COR-L47 (cell line): Measurements from ENCODE around the gene TEKT3.

Source experiments
- DNase-seq: peaks from one replicate; lab custom pipeline; 2025; lab: John Stamatoyannopoulos, UW

Gene TEKT3

DNA sequence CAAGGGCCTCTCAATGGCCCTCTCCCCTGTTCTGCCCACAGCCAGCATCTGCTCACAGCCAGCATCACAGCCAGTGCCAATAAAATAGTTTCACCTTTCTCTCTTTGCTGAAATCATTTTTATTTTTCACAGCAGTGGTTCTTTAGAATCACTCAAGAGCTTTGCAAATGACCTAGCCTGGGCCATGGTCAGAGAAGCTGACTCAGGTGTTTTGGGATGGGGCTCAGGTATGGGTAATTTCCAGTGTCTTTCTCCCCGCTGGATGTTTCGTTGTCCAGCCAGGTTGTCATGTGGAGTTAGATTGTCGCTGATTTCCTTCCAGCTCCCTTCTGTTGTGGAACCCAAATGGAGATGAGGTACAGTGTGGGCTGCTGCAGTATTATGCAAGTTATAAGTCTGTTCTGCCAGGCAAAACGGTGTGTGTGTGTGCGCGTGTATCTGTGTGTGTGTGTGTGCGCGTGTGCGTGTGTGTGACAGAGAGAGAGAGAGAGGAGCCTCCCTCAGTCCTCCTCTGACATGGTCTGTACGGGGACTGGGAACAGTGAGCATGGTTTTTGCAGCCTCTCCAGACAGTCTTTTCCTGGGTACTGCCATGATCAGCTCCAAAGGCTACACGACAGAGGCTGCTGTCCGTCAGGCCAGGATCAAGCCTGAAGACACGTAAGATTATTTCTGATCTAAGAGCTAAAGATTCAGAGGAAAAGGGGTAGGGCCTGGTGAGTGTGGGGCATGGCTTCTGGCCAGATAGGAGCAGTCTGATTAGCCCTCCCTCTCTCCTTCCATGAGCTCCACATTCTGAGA, 74.9 kb downstream of the TEKT3 start:
- DNase-seq: no peak

DNA sequence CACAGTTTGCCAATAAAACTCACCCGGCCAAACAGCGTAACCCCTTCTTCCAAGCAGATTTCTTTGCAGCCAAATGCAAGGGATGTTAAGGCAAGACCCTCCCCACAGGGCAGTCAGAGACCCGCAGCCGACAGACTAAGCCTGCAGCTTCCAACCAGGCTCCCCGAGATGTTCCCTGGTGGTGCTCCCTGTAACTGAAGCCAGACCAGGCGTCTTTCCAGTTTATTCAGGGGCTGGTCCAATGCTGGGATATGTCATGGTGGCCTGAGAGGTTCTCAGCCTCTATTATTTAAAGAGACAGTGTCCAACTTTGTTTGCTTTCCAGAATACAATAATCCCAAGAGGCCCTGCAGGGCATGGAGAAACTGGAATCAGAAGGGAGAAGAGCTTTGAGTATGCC, 76.3 kb downstream of the TEKT3 start, which contains the start of gene PMP22:
Gene PMP22 (minus strand): TSS at position 196 of the 400 bp plus-strand sequence. CDS start 4,599 bp downstream, outside the sequence.
- DNase-seq: no peak

DNA sequence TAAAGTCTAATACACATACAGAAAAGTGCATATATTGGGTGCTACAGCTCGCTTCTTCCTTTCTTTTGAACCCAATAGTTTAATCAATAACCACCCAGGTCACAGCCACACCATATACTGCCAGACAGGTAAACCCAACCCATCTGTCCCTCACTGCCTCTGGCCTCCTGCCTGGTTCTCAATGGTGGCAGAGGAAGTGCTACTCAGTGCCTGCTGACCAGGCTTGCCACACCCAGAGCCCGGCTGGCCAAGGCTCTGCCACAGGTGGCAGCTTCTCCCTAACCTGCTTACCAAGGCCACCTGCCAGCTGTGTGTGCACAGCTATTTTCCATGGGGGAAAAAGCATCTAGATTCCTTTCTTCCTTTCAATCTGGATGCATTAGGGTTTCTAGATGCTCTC, 76.9 kb downstream of the TEKT3 start:
- DNase-seq: no peak

DNA sequence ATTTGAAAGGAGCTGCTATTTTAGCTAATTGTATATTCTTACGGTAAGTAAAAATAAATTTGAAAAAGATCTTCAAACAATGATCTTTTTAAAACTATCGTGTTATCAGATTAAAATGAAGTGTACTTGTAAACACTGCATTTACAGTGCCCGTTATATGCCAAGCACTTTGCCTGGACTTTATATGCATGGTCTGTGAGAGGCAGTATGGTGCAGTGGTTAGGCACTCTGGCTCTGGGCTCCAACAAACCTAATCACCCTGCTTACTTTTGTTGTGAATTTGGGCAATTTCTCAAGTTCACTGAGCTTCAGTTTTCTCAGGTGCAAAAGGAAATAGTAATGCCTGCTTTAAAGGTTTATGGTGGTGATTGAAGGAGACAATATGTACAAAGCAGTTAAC, 77.7 kb downstream of the TEKT3 start:
- no peak for DNase-seq

DNA sequence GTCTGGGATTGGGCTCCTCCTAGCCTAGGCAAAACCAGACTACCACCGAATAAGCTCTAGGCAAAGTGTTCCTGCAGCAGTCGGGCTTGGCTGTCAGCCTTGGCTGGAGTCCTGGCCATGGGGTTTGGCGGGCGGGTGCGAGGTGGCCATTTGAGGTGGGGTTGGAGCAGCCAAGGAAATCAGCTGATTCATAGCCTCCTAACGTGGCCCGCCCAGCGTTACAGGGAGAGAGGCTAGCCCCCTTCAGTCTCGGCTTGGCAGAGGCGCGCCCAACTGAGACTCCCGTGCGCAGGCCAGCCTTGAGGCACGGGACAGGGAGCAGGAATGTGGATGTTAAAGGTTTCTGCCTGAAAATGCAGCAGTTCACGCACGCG, 78.2 kb downstream of the TEKT3 start:
- no peak for DNase-seq

DNA sequence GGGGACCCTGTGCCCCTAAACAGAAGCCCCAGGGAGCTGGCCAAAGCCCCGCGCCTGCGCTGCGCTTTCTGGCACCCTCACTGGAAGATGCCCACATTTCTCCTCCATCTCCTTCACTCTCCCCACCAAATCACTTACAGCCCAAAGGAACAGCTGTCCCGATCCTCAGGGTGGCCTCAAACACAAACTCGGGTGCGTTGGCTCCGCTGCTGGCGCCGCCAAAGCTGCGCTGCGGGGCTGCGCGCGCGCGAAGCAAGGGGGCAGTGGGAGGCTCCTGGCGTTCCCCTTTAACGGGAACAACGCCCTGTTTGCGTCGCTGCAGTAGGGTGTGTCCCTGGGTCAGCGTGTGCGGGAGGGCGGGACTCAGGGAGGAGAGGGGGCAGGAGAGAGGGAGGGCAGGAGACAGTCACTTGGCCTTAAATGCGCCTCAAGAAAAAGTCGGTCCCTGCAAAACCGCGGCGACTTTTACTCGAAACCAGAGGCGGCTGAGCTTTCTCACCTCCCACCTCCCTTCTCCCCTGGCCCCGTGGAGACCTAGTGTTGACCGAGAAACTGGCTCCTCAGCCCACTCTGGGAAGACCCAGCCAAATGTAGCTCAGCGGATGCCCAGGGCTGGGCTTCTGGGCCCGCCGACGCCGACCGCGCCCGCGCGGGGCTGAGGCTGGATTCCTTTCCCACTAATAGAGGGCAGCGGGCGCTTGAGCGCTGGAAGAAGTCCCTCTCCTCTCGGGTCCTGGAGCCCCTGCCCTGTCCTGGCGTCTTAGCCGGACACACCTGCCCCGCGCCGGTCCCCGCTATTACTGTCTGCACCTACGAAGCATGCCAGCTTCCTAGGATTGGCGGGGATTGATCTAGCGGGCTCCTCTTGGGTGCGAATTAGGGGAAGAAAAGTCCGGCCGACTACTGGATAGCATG, 78.8 kb downstream of the TEKT3 start:
- no peak for DNase-seq

DNA sequence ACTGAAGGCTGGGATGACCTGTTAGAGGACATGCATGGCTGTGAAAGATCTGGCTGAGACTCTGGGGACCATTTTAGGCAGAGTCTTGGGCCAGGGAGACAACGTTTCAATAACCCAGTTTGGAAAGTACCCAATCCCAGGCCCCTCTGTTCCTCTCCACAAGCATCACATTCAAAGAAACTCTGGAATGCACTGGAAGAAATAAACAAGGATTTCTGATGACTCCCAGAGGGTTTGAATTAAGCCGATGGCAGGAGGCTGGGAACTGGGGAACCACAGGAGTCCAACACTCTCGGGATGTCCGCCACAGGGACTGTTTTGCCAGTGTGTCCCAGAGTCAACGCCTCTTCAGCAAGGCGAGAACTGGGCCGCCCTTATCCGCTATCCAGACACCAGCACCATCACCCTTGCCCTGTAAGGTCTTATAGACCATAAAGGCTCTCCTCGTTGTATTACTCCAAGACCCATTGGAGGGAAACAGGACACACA, 79.6 kb downstream of the TEKT3 start:
- DNase-seq: no peak

DNA sequence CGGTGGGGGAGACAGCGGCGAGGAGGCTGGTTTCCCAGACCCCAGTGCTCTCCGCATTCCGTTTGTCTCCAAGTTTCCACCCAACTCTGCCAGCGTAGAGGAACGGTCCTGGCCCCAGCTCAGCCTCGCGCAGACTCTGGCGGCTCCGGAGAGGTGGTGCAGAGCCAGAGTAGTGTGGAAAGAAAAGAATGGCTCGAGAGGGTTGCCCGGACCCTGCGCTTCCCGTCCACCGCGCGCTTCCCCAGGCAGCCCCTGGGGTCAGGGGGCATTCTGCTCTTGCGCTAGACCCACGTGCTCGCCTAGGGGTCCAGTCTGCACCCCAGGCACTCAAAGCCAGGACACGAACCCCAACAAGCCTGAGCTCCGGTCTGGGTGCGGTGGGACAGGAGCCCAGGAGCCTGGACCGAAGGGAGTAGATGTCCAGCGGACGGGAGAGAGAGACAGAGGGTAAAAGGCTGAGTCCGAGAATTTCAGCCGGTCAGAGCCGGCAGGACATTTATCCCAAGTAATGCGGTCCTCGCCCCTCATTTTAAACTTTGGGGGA, 80.1 kb downstream of the TEKT3 start:
- DNase-seq: no peak

DNA sequence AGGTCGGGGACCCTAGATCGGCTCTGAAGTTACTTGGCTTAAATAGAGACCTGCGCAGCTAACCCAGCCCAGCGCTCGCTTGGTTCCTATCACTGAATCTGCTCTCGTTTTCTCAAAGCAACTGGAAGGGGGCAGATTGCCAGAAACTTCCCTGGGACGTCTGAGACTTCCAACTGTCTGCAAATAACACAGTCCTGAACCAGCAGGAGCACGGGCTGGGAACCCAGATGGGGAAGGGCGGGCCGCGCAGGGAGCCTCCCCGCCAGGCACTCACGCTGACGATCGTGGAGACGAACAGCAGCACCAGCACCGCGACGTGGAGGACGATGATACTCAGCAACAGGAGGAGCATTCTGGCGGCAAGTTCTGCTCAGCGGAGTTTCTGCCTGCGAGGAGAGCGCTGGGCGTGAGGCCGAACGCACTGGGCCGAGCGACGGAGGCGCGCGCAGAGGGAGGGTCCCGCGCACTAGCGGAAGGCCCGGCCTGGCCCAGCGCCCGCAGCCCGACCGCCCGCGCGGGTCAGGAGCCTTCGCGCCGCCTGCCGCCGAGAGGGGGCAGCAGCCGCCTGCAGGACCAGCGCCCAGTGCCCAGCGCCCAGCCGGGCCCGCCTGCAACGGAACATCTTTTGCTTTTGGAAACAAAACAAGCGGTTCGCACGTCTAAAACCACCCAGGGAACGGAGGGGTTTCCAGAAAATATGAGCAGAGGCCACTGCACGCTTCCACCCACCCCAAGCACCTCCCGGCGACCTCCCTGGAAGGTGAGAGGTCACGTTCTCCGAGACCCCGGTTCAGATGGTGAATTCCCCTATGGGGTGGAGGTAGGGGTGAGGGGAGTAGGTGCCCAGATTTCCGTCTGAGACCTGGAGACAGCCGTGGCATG, 80.8 kb downstream of the TEKT3 start:
- DNase-seq: no peak

DNA sequence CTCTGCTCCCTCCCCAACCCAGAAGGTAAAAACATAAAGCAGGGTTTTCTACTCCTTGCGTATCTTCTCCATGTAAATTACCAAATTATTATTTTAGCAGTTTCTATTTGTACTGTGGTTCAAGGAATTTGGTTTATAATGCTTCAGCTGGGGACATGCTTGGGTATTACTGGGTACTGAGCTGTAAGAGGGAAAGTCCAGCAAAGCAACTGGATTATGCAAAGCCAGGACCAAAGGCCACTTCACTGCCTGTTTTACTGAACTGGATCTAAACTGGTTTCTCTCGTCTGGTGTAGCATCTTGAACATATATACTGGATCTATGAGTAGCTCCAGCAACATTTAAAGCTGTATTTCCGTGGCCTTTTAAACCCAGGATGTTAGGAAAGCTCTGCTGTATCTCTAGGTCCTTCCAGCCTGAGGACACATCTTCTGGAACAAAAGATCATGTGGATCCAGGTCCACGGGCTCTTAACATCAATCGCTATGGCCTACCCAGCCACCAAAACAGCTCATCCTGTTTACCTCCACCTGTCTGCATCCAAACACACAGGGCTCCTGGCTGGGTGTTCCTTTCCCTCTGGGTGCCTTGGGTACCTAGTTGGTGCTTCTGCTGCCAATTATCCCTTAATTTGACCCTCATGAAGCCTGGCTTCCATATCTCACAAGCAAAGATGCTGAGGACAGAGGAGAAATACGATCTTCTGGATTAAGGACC, 83.4 kb downstream of the TEKT3 start:
- no peak for DNase-seq

DNA sequence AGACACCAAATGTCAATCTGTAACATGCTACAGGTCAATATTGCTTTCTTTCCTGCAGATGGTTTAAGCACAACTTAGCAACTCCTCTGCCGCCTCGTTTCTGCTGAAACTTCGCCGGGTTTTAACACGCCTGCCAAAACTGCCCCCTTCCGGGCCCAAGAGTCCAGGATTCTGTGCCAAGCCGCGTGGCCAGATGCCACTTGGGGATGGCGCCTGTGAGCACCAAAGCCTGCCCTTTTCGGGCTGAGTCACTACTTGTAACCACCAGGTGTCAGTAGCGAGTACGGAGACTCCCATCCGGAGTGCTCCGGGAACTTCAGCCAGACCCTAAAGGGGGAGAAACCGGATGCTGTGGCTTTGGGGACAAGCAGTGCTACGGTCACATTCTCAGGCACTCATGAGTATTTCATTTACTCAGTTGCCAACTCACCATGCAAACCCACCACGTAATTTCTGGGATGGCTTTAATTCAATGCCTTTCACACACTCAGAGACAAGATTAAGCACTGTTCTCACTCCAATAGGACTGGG, 84.1 kb downstream of the TEKT3 start:
- DNase-seq: no peak

DNA sequence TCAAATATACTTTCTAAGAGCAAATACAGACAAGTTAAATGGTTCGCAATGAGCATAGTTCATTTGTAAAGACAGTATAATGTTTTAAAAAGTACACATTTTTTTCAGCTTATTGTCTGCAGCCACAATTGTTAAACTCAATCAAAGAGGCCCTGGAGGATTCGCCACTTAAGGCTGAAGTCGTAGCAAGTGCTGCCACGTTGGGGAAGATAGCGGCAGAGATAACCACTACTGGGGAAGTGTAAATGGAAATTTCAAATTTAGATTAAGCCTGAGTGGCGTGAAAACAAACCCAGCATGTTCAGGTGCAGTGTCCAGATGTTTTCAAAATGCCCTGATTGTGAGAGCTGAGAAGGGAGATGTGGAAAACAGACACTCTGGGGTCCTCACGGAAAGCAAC, 84.7 kb downstream of the TEKT3 start:
- DNase-seq: no peak

DNA sequence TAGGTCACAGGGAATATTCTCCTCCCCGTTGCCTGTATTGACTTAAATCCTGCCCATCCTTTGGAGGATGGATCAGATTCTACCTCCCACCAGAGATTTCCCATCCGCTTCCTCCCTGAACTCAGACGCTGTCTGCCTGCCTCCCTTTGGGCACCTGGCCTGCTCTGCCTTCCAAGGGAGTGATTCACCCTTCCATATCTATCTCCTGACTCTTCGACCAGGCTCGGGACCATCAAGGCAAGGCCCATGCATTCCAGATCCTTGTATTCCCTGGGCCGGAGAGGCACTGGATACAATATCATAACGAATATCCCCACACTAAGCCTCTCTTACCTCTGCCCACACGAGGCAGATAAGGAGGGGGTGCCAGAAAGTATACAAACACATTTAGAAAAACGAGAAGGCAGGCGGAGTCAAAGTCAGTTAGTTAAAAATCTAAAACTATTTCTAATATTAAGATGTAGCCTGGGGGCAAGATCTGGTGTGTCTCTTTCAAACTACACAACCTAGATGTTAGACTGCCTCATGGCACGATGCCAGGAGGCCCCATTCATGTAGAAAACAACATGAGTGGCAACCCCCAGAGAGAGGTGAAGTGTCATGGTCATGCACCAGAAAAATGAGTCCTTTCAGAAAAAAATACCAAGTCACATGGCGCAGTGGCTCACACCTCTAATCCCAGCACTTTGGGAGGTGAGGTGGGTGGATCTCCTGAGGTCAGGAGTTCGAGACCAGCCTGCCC, 85.5 kb downstream of the TEKT3 start:
- no peak for DNase-seq
